NCI-H345 treated with DMSO at 0.1 percent for 48 hours (cell line): ENCODE data around the gene SLC25A14.
"Not testable (repeated sequence)": the region's sequence is repeated elsewhere in the genome, so short reads cannot be mapped to it uniquely, and the experiment has no call there.

ENCODE experiments used
- DNase-seq: peaks from one replicate; lab custom pipeline; 2025; ENCODE audit not compliant: unreplicated experiment; lab: John Stamatoyannopoulos, UW

SLC25A14 gene, protein sequence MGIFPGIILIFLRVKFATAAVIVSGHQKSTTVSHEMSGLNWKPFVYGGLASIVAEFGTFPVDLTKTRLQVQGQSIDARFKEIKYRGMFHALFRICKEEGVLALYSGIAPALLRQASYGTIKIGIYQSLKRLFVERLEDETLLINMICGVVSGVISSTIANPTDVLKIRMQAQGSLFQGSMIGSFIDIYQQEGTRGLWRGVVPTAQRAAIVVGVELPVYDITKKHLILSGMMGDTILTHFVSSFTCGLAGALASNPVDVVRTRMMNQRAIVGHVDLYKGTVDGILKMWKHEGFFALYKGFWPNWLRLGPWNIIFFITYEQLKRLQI

DNA sequence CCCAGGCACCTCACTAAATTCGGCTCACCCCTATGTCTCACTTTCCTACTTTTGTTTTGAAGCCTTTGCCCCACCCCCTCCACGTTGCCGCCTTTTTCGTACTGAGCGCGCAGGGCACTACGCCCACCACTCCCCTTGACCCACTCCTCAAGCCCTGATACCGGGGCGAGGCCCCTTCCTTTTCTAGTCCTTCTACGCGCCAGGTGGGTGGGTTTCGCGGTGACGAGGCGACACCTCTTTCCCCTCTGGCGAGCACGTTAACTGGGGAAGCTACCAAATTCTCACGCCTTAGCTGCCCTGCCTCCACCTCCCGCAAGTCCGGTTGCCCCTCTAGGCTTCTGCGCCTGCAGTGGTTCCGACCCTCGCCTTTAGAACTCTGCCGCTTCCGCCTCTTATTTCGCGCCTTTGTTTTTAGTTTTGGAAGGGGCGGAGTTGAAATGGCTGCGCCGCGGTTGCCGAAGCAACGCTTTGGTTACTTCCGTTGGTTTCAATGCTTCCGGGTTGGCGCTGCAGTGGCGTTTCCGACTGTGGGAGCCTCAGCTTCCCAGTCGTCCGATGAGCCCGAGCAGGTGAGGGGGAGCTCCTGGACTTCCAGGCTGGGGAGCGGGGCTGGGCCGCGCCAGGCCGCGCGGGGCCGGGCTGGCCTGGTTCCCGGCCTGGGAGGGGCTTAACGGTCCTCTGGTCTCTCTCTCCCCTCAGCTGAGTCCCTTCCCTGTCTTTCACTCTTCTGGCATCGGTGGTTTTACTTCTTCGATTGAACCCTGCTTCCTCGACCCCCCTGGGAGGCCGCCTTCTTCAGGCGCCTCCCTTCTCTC, at the start of gene SLC25A14:
Gene SLC25A14, plus strand, starts transcription at position 512 of the 815 bp plus-strand sequence. CDS start 360 bp downstream, outside the sequence.
- DNase-seq: peak; percentile 45

DNA sequence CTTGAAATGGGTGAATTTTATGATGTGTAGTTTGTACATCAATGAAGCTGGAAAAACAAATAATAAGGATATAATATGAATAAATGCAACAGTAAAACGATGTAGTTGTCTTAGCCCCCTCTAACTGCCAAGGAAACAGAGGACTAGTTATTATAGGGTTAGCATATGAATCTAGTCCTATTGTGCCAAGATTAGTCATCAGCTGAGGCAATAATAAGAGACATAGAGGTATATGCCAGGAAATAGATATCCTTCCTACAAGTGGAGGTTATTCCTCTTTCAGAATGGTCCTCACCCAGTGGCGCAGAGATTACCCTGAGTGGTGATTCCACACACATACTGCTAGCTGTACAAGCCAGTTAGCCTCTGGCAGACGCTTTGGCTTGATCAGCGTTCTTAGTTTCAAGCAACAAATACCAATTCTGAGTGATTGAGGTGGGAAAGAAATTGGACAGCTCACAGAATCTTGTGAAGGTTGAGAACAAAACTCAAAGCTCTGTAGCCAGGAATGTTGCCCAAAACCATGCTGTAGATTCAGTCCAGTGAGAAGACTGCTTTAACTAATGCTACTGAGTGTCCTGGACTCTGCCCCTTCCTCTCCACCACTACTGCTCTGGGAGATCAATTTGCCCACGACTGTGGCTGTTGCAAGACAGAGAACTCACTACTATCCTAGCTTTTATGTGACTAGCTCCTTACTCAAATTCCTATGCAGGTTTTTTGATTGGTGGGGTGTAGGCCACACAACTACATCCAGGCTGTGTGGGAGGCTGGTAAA, 44.0 kb upstream of the SLC25A14 start:
- DNase-seq: no peak

DNA sequence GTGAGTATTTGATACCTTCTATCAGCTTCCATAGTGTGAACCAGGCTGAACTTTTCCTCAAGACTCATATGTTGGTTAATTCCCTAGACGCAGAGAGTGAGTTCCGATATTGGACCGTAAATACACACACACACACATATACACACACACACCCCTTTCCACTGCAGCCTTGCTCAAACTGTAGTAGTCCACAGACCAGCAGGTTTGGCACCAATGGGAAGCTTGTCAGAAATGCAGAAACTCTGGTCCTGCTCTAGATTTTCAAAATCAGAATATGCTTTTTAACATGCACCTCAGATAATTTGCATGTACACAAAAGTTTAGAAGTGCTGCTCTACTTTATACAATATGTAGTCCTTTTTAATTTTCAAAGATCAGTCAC, 43.4 kb upstream of the SLC25A14 start:
- DNase-seq: no peak

- DNase-seq: no peak
Measured at GRCh38 chrX:130296743-130297142, 43.0 kb upstream of the SLC25A14 start.

GRCh38 chrX:130299279-130300009, 40.3 kb upstream of the SLC25A14 start:
- DNase-seq: no peak

DNA sequence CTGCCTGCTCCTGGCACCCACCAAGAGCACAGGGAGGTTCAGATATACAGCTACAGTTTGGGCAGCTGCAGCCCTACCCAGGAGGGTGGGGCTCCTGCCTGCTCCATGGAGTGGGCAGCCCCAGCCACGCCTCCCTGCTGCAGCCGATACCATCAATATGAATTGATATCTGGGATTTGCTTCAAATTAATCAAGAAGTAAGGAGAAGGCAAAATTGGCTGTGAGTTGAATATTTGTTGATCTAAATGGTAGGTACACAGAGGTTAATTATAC, 39.8 kb upstream of the SLC25A14 start:
- DNase-seq: peak; percentile 0

DNA sequence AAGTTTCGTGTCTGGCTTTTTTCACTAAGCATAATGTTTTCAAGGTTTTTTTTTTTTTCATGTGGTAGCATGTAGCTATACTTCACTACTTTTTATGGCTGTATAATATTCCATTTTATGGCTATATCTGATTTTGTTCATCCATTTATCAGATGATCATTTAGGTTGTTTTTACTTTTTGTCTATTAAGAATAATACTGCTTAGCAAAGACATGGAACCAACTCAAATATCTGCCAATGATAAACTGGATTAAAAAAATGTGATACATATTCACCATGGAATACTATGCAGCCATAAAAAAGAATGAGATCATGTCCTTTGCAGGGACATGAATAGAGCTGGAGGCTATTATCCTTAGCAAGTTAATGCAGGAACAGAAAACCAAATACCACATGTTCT, 38.3 kb upstream of the SLC25A14 start:
- no peak for DNase-seq

DNA sequence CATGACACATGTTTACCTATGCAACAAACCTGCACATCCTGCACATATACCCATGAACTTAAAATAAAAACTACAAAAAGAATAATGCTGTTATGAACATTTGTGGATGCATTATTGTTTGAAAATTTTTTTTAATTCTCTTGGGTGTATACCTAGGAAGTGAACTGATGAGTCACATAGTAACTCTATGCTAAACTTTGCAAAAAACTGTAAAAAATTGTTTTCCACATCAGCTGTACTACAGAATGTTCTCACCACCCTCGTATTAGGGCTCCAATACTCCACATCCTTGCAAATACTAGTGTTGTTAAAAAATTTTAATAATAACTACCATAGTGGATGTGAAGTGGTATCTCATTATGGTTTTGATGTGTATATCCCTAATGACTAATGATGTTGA, 37.7 kb upstream of the SLC25A14 start:
- DNase-seq: no peak

GRCh38 chrX:130304587-130305368, 34.9 kb upstream of the SLC25A14 start:
- no peak for DNase-seq

GRCh38 chrX:130319886-130320285, 19.8 kb upstream of the SLC25A14 start:
- not testable (repeated sequence) for DNase-seq

GRCh38 chrX:130321550-130321949, 18.2 kb upstream of the SLC25A14 start:
- DNase-seq: no peak

GRCh38 chrX:130330146-130330545, 9.6 kb upstream of the SLC25A14 start:
- no peak for DNase-seq

GRCh38 chrX:130330706-130331105, 9.0 kb upstream of the SLC25A14 start:
- peak; percentile 21 for DNase-seq

DNA sequence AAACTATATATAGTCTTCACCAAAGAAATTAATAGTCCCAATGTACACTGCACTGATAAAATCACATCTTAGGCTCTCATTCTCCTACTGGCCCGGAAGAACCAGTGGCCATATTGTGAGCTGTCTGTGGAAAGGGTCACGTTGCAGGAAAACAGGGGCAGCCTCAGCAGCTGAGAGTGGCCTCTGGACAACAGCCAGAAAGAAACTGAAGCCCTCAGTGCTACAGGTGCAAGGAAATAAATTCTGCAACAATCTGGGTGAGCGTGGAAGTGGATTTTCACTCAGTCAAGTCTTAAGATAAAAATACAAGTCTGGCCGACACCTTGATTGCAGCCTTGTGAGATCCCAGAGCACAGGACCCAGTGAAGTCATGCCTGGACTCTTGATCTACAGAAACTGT, 3.2 kb upstream of the SLC25A14 start:
- DNase-seq: no peak

GRCh38 chrX:130338869-130339268, 850 bp upstream of the SLC25A14 start:
- not testable (repeated sequence) for DNase-seq

GRCh38 chrX:130340271-130340670, 552 bp downstream of the SLC25A14 start:
- DNase-seq: no peak

GRCh38 chrX:130343411-130343810, 3.7 kb downstream of the SLC25A14 start:
- no peak for DNase-seq

- DNase-seq: no peak
Measured at GRCh38 chrX:130347321-130347720, 7.6 kb downstream of the SLC25A14 start.

- no peak for DNase-seq
Measured at GRCh38 chrX:130351567-130351966, 11.8 kb downstream of the SLC25A14 start.

DNA sequence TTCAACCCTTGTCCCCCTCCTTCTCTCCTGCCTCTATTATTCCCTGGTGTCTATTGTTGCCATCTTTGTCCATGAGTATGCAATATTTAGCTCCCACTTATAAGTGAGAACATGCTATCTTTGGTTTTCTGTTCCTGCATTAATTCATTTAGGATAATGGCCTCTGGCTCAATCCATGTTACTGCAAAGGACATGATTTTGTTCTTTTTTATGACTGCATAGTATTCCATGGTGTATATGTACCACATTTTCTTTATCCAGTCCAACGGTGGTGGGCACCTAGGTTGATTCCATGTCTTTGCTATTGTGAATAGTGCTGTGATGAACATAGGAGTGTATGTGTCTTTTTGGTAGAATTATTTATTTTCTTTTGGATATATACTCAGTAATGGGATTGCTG, 12.3 kb downstream of the SLC25A14 start:
- not testable (repeated sequence) for DNase-seq
